K562 (cell line): ENCODE data around the gene EIF2AK3. TPM values are rescaled to one million over a fixed set of nuclear protein-coding genes. Genes with fewer than 3 reads are reported as not detected.

Experiments
- CEBPG ChIP-seq, 3 experiments: fragments of 200-800 bp in 1 of 3; sonication (Bioruptor generic) in 1 of 3; sonication (generic) in 1 of 3; formaldehyde crosslinking in 1 of 3; IDR thresholded peaks in 2 of 3; conservative IDR thresholded peaks in 1 of 3; 2 replicates each; pipeline versions ENCODE4 v1.6.1 to v1.8.0; 2016 to 2022; ENCODE audit warnings: missing compliant biosample characterization in 2 of 3, missing genetic modification characterization in 2 of 3, mild to moderate bottlenecking in 1 of 3, missing genetic modification reagents in 1 of 3
- JUNB ChIP-seq: fragments of 450-650 bp; formaldehyde crosslinking; conservative IDR thresholded peaks from 2 replicates; pipeline ENCODE4 v1.4.0; 2020; ENCODE audit warnings: mild to moderate bottlenecking
- KLF10 ChIP-seq: fragments of 250-450 bp; sonication (Bioruptor Pico); IDR thresholded peaks from 2 replicates; pipeline ENCODE4 v1.6.1; 2021; ENCODE audit warnings: matching md5 sums
- LCOR ChIP-seq: sonication (generic); formaldehyde crosslinking; IDR thresholded peaks from 2 replicates; pipeline ENCODE4 v1.8.0; 2022; ENCODE audit warnings: mild to moderate bottlenecking, missing genetic modification reagents
- NONO ChIP-seq, 2 experiments: fragments of 200-400 bp in 1 of 2; fragments of 450-650 bp in 1 of 2; formaldehyde crosslinking in 1 of 2; IDR thresholded peaks; 2 replicates each; pipeline ENCODE4 v1.6.1; 2017; ENCODE audit warnings: low read depth in 2 of 2, mild to moderate bottlenecking in 2 of 2, moderate library complexity in 2 of 2, low read length in 1 of 2
- WHSC1 ChIP-seq: IDR thresholded peaks from one replicate; pipeline ENCODE4 v1.6.1; 2012; ENCODE audit warnings: low read length, control low read depth, inconsistent platforms
- ZKSCAN8 ChIP-seq: fragments of 200-800 bp; sonication (Bioruptor generic); IDR thresholded peaks from 2 replicates; pipeline ENCODE4 v1.6.1; 2016; ENCODE audit warnings: missing genetic modification characterization, missing compliant biosample characterization
- ZNF444 ChIP-seq: fragments of 250-450 bp; sonication (Bioruptor Pico); IDR thresholded peaks from 2 replicates; pipeline ENCODE4 v1.4.0; 2020; ENCODE audit warnings: mild to moderate bottlenecking, moderate library complexity
- ZNF589 ChIP-seq: fragments of 200-800 bp; sonication (Bioruptor generic); IDR thresholded peaks from 2 replicates; pipeline ENCODE4 v1.6.1; 2016; ENCODE audit warnings: low read depth, missing genetic modification characterization, missing compliant biosample characterization
- ZZZ3 ChIP-seq: fragments of 450-650 bp; IDR thresholded peaks from 2 replicates; pipeline ENCODE4 v1.6.1; 2016; ENCODE audit warnings: antibody characterized with exemption, mild to moderate bottlenecking, moderate library complexity
- polyA plus RNA-seq, 8 experiments: library from polyadenylated mRNA; depleted of rRNA in 4 of 8; stranded (reverse) in 5 of 8; unstranded in 3 of 8; fragments of >200 nt; fragmentation: Nextera tagmentation in 2 of 8; fragmentation: Illumina TruSeq in 1 of 8; extraction: Ambion mirVana in 2 of 8; extraction: Trizol in 1 of 8; gene quantifications; 2 replicates each; pipeline versions ENCODE4 v1.2.1 to v1.2.3, GENCODE V29; 2011 to 2014; ENCODE audit warnings: inconsistent platforms in 1 of 8, missing spikeins in 1 of 8
- total RNA-seq, 7 experiments: library from RNA; depleted of rRNA in 6 of 7; stranded (reverse); fragments of >200 nt in 6 of 7; fragmentation: Illumina TruSeq in 2 of 7; extraction: Trizol in 2 of 7; gene quantifications; 2 replicates each; pipeline versions ENCODE4 v1.2.1 to v1.2.3, GENCODE V29; 2011 to 2021; ENCODE audit warnings: low replicate concordance in 1 of 7
- TF ChIP-seq, protein P1 (sequence below): sonication (generic); formaldehyde crosslinking; IDR thresholded peaks from 2 replicates; pipeline ENCODE4 v1.8.0; 2022; ENCODE audit warnings: mild to moderate bottlenecking, missing genetic modification reagents
- TF ChIP-seq, protein P2 (sequence below): IDR thresholded peaks from 2 replicates; pipeline ENCODE4 v1.6.1; 2012; ENCODE audit warnings: low read depth, low read length, improper control_type of control experiment, borderline replicate concordance
- TF ChIP-seq, protein P3 (sequence below): fragments of 450-650 bp; IDR thresholded peaks from 2 replicates; pipeline ENCODE4 v1.6.1; 2018; ENCODE audit warnings: mild to moderate bottlenecking, low read depth; ENCODE audit not compliant: partially characterized antibody

The EIF2AK3 gene
- total and polyA plus RNA-seq, 9 of the 15 experiments (the other 6 are each of a cell fraction or from before 2014, with no cell fraction given), result 1.7 to 11.6 (median 7.4) TPM

- TF ChIP-seq NONO (IDR thresholded peaks at IDR 0.05; ENCODE audit: low read depth in 2 of 2, low read length in 1 of 2) (peak; percentile 63 to 70; a peak in 2 of 4 replicates), KLF10 (CRISPR knock-in tag) (no peak), ZNF589 (CRISPR knock-in tag) (peak; percentile 69; the same call in 1 of the 2 replicates), ZKSCAN8 (CRISPR knock-in tag) (no peak), LCOR (CRISPR knock-in tag) (no peak), JUNB (no peak), ZNF444 (CRISPR knock-in tag) (no peak), ZZZ3 (no peak), WHSC1 (no peak), CEBPG (CRISPR knock-in tag; IDR thresholded peaks at IDR 0.05) (no peak), CEBPG (tag; conservative IDR thresholded peaks at IDR 0.05 in 1 of 2, IDR thresholded peaks at IDR 0.05 in 1 of 2) (peak in 1 of 2 experiments; percentile 50; a peak in 1 of 4 replicates)
- TF ChIP-seq, protein P1, sequence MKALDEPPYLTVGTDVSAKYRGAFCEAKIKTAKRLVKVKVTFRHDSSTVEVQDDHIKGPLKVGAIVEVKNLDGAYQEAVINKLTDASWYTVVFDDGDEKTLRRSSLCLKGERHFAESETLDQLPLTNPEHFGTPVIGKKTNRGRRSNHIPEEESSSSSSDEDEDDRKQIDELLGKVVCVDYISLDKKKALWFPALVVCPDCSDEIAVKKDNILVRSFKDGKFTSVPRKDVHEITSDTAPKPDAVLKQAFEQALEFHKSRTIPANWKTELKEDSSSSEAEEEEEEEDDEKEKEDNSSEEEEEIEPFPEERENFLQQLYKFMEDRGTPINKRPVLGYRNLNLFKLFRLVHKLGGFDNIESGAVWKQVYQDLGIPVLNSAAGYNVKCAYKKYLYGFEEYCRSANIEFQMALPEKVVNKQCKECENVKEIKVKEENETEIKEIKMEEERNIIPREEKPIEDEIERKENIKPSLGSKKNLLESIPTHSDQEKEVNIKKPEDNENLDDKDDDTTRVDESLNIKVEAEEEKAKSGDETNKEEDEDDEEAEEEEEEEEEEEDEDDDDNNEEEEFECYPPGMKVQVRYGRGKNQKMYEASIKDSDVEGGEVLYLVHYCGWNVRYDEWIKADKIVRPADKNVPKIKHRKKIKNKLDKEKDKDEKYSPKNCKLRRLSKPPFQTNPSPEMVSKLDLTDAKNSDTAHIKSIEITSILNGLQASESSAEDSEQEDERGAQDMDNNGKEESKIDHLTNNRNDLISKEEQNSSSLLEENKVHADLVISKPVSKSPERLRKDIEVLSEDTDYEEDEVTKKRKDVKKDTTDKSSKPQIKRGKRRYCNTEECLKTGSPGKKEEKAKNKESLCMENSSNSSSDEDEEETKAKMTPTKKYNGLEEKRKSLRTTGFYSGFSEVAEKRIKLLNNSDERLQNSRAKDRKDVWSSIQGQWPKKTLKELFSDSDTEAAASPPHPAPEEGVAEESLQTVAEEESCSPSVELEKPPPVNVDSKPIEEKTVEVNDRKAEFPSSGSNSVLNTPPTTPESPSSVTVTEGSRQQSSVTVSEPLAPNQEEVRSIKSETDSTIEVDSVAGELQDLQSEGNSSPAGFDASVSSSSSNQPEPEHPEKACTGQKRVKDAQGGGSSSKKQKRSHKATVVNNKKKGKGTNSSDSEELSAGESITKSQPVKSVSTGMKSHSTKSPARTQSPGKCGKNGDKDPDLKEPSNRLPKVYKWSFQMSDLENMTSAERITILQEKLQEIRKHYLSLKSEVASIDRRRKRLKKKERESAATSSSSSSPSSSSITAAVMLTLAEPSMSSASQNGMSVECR (CRISPR knock-in tag), result no peak
- TF ChIP-seq, protein P2, sequence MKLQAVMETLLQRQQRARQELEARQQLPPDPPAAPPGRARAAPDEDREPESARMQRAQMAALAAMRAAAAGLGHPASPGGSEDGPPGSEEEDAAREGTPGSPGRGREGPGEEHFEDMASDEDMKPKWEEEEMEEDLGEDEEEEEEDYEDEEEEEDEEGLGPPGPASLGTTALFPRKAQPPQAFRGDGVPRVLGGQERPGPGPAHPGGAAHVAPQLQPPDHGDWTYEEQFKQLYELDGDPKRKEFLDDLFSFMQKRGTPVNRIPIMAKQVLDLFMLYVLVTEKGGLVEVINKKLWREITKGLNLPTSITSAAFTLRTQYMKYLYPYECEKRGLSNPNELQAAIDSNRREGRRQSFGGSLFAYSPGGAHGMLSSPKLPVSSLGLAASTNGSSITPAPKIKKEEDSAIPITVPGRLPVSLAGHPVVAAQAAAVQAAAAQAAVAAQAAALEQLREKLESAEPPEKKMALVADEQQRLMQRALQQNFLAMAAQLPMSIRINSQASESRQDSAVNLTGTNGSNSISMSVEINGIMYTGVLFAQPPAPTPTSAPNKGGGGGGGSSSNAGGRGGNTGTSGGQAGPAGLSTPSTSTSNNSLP, result peak; percentile 93
- TF ChIP-seq, protein P3, sequence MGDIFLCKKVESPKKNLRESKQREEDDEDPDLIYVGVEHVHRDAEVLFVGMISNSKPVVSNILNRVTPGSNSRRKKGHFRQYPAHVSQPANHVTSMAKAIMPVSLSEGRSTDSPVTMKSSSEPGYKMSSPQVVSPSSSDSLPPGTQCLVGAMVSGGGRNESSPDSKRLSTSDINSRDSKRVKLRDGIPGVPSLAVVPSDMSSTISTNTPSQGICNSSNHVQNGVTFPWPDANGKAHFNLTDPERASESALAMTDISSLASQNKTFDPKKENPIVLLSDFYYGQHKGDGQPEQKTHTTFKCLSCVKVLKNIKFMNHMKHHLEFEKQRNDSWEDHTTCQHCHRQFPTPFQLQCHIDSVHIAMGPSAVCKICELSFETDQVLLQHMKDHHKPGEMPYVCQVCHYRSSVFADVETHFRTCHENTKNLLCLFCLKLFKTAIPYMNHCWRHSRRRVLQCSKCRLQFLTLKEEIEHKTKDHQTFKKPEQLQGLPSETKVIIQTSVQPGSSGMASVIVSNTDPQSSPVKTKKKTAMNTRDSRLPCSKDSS, result no peak
Observed at GRCh38 chr2:88627055-88627855, at the start of gene EIF2AK3 (continued).
